ENCODE results near the gene PPM1H.

- TF ChIP-seq CTCF (conservative IDR thresholded peaks at IDR 0.05): no peak
- no peak for TF ChIP-seq ZFX (IDR thresholded peaks at IDR 0.05)
These were observed 107.1 kb downstream of the PPM1H start for GRCh38 chr12:62827855-62828254.

Measured in C4-2B (cell line).